ENCODE data around the gene NAPG. TPM values are rescaled to one million over a fixed set of nuclear protein-coding genes. Genes with fewer than 3 reads are reported as not detected.

Gene NAPG
- total and polyA plus RNA-seq, 10 donors: 8.9 to 44.8 (median 31.4) TPM

DNA sequence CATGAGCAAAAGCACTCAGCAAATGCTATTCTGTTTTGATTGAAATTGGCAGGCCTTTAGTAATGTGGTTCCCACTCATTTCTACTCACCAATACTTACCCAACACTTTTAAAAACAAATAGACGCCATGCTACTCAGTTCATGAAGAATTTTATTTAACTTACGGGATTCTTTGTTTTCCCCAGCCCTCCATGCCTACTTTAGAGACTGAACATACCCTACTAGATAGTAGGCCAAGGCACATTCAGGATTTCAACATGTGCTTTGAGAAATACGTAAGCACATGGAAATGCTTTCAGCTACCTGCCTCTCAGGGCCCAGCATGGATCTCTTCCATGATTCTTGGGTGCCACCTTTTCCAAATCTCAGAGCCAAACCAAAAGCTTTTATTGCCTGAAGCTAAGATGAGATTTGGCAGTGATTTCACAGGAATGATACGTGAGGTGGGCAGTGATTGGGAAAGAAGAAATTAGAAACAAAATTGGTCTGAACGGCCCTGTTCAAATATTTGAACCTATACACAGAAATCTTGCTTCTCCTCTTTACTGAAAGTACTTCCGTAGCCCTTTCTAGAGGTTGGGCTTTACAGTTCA, 31.4 kb downstream of the NAPG start:
- Histone ChIP-seq H3K27me3 (replicated peaks in 1 of 7) (no peaks in the 10 kb centered on the region), H3K36me3 (peaks cover 3 to 68% (median 43%) of the 10 kb centered on the region in 6 donors), H3K9me3 (no peaks in the 10 kb centered on the region), H3K4me1 (peaks cover 0 to 13% (median 11%) of the 10 kb centered on the region in 6 donors), H3K4me3 (no peak overlapping the region), H3K27ac (no peak overlapping the region)
- DNase-seq: no peak
- intact Hi-C loops (cut with DNase I; ENCODE audit: low total_unique reads): loop anchor here (10.0 kb wide), 1 partner anchor 998 kb away; no protein-coding TSS in a partner anchor
- TF ChIP-seq, protein P1, sequence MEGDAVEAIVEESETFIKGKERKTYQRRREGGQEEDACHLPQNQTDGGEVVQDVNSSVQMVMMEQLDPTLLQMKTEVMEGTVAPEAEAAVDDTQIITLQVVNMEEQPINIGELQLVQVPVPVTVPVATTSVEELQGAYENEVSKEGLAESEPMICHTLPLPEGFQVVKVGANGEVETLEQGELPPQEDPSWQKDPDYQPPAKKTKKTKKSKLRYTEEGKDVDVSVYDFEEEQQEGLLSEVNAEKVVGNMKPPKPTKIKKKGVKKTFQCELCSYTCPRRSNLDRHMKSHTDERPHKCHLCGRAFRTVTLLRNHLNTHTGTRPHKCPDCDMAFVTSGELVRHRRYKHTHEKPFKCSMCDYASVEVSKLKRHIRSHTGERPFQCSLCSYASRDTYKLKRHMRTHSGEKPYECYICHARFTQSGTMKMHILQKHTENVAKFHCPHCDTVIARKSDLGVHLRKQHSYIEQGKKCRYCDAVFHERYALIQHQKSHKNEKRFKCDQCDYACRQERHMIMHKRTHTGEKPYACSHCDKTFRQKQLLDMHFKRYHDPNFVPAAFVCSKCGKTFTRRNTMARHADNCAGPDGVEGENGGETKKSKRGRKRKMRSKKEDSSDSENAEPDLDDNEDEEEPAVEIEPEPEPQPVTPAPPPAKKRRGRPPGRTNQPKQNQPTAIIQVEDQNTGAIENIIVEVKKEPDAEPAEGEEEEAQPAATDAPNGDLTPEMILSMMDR (IDR thresholded peaks at IDR 0.05 in 8 of 11, conservative IDR thresholded peaks at IDR 0.05 in 3 of 11): no peak
- no peak for TF ChIP-seq POLR2A (IDR thresholded peaks at IDR 0.05)
- no peak for TF ChIP-seq POLR2AphosphoS5 (IDR thresholded peaks at IDR 0.05)
- WGBS, 5 donors: 92 to 97% (median 96%) methylated on average over 6 of the region's 6 CpGs

DNA sequence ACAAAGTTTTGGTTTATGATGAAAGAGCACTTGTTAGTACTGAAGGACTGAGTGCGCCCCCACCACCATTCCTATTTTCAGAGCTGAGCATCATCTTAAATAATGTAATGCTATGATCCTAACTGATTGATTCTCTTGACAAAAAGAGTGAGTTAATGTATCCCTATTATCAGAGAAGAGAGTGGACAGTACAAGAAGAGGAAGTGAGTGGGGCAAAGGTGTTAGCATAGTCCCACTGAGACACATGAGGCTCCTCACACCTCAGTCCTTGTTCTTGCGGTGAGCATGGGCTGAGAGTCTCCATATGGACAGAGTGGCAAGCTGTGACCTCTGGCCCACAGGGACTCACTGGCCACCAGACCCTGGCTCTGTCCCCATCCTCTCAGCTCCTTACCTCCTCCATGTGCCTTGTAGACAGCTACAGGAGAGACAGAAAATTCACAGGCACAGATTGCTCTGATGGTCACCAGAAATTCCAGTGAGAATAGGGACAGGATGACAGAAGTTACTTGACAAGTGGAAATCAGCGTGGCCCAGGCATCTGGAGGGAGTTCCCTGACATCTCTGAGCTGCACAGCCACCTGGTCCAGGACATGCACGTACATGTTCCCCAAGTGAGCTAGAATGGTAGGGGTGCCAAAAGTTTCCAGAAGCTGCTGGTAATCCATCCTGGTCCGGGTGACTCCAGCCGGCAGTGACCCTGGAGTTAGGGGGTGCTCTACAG, 32.6 kb downstream of the NAPG start:
- TF ChIP-seq, protein P1 (IDR thresholded peaks at IDR 0.05 in 8 of 11, conservative IDR thresholded peaks at IDR 0.05 in 3 of 11): no peak
- TF ChIP-seq POLR2AphosphoS5 (IDR thresholded peaks at IDR 0.05) (no peak), POLR2A (IDR thresholded peaks at IDR 0.05) (no peak)
- Histone ChIP-seq H3K27me3 (replicated peaks in 1 of 7) (no peaks in the 10 kb centered on the region), H3K36me3 (peaks cover 2 to 56% (median 33%) of the 10 kb centered on the region in 6 donors), H3K27ac (no peak overlapping the region), H3K4me1 (peaks cover 0 to 13% (median 11%) of the 10 kb centered on the region in 6 donors), H3K9me3 (no peaks in the 10 kb centered on the region), H3K4me3 (no peak overlapping the region)
- intact Hi-C loops (cut with DNase I; ENCODE audit: low total_unique reads): loop anchor here (10.0 kb wide), 1 partner anchor 996 kb away; no protein-coding TSS in a partner anchor
- WGBS, 5 donors: 84 to 97% (median 90%) methylated on average over 6 of the region's 6 CpGs
- DNase-seq: peak; percentile 63

DNA sequence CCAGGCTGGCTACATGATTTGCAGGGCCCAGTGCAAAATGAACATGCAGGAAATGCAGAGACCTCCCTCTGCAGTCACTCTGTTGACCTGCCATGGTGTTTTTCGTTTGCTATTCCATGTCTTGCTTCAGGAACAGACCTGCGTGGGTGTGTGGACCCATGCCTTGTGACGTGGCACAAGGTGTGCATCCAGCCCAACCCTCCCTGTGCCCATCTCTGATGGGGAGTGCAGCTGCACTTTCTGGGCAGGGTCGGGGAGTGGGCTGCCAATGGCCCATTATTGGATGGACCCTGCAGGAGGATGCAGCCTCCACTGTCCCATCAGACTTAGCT, 33.1 kb downstream of the NAPG start:
- peaks cover 2 to 50% (median 27%) of the 10 kb centered on the region in 6 donors for H3K36me3 ChIP-seq
- intact Hi-C loops (cut with DNase I; ENCODE audit: low total_unique reads): loop anchor here (10.0 kb wide), 1 partner anchor 996 kb away; no protein-coding TSS in a partner anchor
- TF ChIP-seq, protein P1 (IDR thresholded peaks at IDR 0.05 in 8 of 11, conservative IDR thresholded peaks at IDR 0.05 in 3 of 11): no peak
- no peak overlapping the region for H3K4me3 ChIP-seq
- no peaks in the 10 kb centered on the region for H3K27me3 ChIP-seq (replicated peaks in 1 of 7)
- H3K4me1 ChIP-seq: peaks cover 0 to 13% (median 11%) of the 10 kb centered on the region in 6 donors
- H3K27ac ChIP-seq: no peak overlapping the region
- H3K9me3 ChIP-seq: no peaks in the 10 kb centered on the region
- DNase-seq: no peak
- 88 to 100% (median 96%) methylated on average over 3 to 4 of the region's 4 CpGs for WGBS, 5 donors

All from spleen (tissue), 11 donors.